T follicular helper cell (primary cell): ENCODE data around the gene SRP14.
"Not testable (repeated sequence)": the region's sequence is repeated elsewhere in the genome, so short reads cannot be mapped to it uniquely, and the experiment has no call there.

ENCODE experiments used
- DNase-seq: peaks from one replicate; pipeline ENCODE4 v3.0.0-alpha.2; 2020; ENCODE audit warnings: low read depth

The SRP14 gene

GRCh38 chr15:40029979-40030893 is 8.7 kb downstream of the SRP14 start:
- no peak for DNase-seq

GRCh38 chr15:40028853-40029252 is 10.1 kb downstream of the SRP14 start:
- no peak for DNase-seq

GRCh38 chr15:40028193-40028592 is 10.8 kb downstream of the SRP14 start:
- DNase-seq = no peak

GRCh38 chr15:40016224-40016865 is 22.6 kb downstream of the SRP14 start:
- DNase-seq = no peak

- no peak for DNase-seq
Observed at GRCh38 chr15:40014390-40014789, 24.6 kb downstream of the SRP14 start.

- not testable (repeated sequence) for DNase-seq
Observed at GRCh38 chr15:40013372-40013771, 25.6 kb downstream of the SRP14 start.

- DNase-seq = no peak
Observed at GRCh38 chr15:40011303-40011702, 27.7 kb downstream of the SRP14 start.

GRCh38 chr15:40010686-40011085 is 28.3 kb downstream of the SRP14 start:
- no peak for DNase-seq

GRCh38 chr15:40008061-40008765 is 30.8 kb downstream of the SRP14 start:
- DNase-seq = no peak

- no peak for DNase-seq
Observed at GRCh38 chr15:40006646-40007045, 32.3 kb downstream of the SRP14 start.

- no peak for DNase-seq
Observed at GRCh38 chr15:40006003-40006402, 33.0 kb downstream of the SRP14 start.

GRCh38 chr15:40003116-40003916 is 35.7 kb downstream of the SRP14 start:
- DNase-seq = no peak

- no peak for DNase-seq
Observed at GRCh38 chr15:40002295-40002694, 36.7 kb downstream of the SRP14 start.

- DNase-seq = no peak
Observed at GRCh38 chr15:39999538-40000200, 39.3 kb downstream of the SRP14 start.

GRCh38 chr15:39998511-39999077 is 40.4 kb downstream of the SRP14 start:
- no peak for DNase-seq

GRCh38 chr15:39997639-39998038 is 41.3 kb downstream of the SRP14 start:
- no peak for DNase-seq

GRCh38 chr15:39997031-39997430 is 42.0 kb downstream of the SRP14 start:
- DNase-seq = no peak

GRCh38 chr15:39996228-39996627 is 42.8 kb downstream of the SRP14 start:
- not testable (repeated sequence) for DNase-seq

- DNase-seq = not testable (repeated sequence)
Observed at GRCh38 chr15:39992953-39993352, 46.0 kb downstream of the SRP14 start.

GRCh38 chr15:39990706-39991105 is 48.3 kb downstream of the SRP14 start:
- DNase-seq = no peak

- DNase-seq = no peak
Observed at GRCh38 chr15:39987821-39988220, 51.2 kb downstream of the SRP14 start.
